ENCODE results near the gene SLC35F4. TPM values are rescaled to one million over a fixed set of nuclear protein-coding genes. Genes with fewer than 3 reads are reported as not detected.
A peak's percentile ranks its signal among the peaks of the same experiment; 100 is the strongest.

Gene SLC35F4
- total RNA-seq, 1 experiment from 2014 or later: not detected

DNA sequence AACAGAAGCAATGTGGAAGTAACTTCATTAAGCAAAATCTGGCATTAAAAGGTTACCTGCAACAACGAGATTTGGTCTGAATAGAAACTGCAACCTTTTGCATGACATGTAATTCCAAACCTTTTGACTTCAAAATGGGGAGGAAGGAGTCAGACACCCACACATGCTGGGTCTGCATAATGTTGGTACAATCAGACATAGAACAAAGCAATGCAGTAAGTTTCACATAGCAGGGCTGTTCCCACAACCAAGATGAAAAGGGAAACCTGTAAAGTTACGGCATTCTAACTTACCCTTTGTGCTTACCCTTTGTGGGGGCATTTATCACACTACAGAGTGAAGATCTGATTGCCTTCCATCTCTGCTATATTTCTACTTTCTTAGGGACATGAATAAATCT lies 10.1 kb upstream of the SLC35F4 start:
- Histone ChIP-seq H3K9me3 (ENCODE audit: low read depth, low read length, poor library complexity, severe bottlenecking) (peaks cover 6% of the 10 kb centered on the region), H3K4me3 (ENCODE audit: low read depth, low read length, poor library complexity, severe bottlenecking) (no peak overlapping the region), H3K36me3 (ENCODE audit: insufficient read depth, low read length, poor library complexity, severe bottlenecking) (no peaks in the 10 kb centered on the region), H3K27ac (ENCODE audit: low read depth, low read length, poor library complexity, severe bottlenecking) (no peak overlapping the region), H3K27me3 (replicated peaks; ENCODE audit: insufficient read depth, low read depth, low read length, poor library complexity) (no peaks in the 10 kb centered on the region), H3K4me1 (ENCODE audit: insufficient read depth, low read length, poor library complexity, severe bottlenecking) (peaks cover 32% of the 10 kb centered on the region)
- DNase-seq (ENCODE audit: low spot score): no peak
- CTCF ChIA-PET: no interaction called here
- no TSS peak for BruUV-seq (replicated peaks)
- TF ChIP-seq EZH2 (IDR thresholded peaks at IDR 0.05; ENCODE audit: borderline replicate concordance, low read depth, low read length, poor library complexity, severe bottlenecking): no peak
- TF ChIP-seq, protein P1, sequence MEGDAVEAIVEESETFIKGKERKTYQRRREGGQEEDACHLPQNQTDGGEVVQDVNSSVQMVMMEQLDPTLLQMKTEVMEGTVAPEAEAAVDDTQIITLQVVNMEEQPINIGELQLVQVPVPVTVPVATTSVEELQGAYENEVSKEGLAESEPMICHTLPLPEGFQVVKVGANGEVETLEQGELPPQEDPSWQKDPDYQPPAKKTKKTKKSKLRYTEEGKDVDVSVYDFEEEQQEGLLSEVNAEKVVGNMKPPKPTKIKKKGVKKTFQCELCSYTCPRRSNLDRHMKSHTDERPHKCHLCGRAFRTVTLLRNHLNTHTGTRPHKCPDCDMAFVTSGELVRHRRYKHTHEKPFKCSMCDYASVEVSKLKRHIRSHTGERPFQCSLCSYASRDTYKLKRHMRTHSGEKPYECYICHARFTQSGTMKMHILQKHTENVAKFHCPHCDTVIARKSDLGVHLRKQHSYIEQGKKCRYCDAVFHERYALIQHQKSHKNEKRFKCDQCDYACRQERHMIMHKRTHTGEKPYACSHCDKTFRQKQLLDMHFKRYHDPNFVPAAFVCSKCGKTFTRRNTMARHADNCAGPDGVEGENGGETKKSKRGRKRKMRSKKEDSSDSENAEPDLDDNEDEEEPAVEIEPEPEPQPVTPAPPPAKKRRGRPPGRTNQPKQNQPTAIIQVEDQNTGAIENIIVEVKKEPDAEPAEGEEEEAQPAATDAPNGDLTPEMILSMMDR (conservative IDR thresholded peaks at IDR 0.05; ENCODE audit: low read depth, low read length): no peak
- POLR2A ChIA-PET (ENCODE audit: low non-redundant PET): no interaction called here
- intact Hi-C loops (cut with micrococcal nuclease; ENCODE audit: unreplicated experiment): no loop called here

DNA sequence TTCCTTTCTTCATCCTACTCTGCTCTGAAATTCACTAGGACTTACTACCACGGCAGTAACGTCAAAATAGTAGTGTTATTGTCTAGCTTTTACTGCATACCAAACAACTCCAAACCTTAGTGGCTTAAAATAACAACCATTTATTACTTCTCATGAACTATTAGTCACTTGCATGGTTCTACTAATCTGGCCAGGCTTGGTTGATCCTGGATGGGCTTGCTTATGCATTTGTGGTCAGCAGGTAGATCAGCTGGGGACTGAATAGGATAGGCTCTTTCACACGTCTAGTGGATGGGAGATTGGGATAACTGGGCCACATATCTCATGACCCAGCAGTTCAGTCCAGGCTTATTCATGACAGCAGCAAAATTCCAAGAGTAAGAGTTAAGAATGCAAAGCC lies 9.4 kb upstream of the SLC35F4 start:
- no peak for TF ChIP-seq EZH2 (IDR thresholded peaks at IDR 0.05; ENCODE audit: borderline replicate concordance, low read depth, low read length, poor library complexity, severe bottlenecking)
- TF ChIP-seq, protein P1 (conservative IDR thresholded peaks at IDR 0.05; ENCODE audit: low read depth, low read length): no peak
- intact Hi-C loops (cut with micrococcal nuclease; ENCODE audit: unreplicated experiment): no loop called here
- no peak for DNase-seq (ENCODE audit: low spot score)
- H3K27ac ChIP-seq (ENCODE audit: low read depth, low read length, poor library complexity, severe bottlenecking): no peak overlapping the region
- H3K4me3 ChIP-seq (ENCODE audit: low read depth, low read length, poor library complexity, severe bottlenecking): no peak overlapping the region
- no peaks in the 10 kb centered on the region for H3K36me3 ChIP-seq (ENCODE audit: insufficient read depth, low read length, poor library complexity, severe bottlenecking)
- H3K9me3 ChIP-seq (ENCODE audit: low read depth, low read length, poor library complexity, severe bottlenecking): peaks cover 6% of the 10 kb centered on the region
- no peaks in the 10 kb centered on the region for H3K27me3 ChIP-seq (replicated peaks; ENCODE audit: insufficient read depth, low read depth, low read length, poor library complexity)
- ChIA-PET POLR2A (ENCODE audit: low non-redundant PET) (no interaction called here), CTCF (no interaction called here)
- peaks cover 29% of the 10 kb centered on the region for H3K4me1 ChIP-seq (ENCODE audit: insufficient read depth, low read length, poor library complexity, severe bottlenecking)
- no TSS peak for BruUV-seq (replicated peaks)

DNA sequence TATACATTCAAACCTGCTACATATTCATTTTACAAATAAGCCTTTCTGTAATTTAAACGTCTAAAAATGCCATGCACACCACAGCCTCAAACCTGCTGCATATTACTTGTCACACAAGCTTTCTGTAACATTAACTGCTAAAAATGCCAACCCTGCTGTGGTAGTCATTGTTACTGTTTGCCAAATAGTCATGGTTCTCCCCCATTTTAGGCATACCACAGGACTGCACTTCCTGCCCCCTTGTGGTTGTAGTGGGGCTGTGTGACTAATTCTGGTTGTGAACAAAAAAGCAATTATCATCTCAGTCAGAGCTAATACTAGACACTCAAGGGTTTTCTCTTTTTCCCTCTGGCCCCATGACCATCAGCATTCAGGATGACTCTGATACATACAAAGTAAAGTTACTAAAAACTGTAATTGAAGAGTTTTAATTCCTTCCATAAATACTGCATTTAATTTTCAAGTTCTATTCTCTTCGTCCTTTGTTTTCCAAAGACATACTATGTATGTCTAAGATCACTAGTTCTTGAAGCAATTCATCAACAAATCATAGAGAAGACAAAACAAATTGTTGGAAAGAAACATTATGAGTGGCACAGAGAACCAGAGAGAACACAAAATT lies 5.7 kb upstream of the SLC35F4 start:
- intact Hi-C loops (cut with micrococcal nuclease; ENCODE audit: unreplicated experiment): loop anchor here (2.0 to 5.0 kb wide), 3 partner anchors 201 to 384 kb away; no protein-coding TSS in a partner anchor
- DNase-seq (ENCODE audit: low spot score): peak; percentile 90
- H3K27ac ChIP-seq (ENCODE audit: low read depth, low read length, poor library complexity, severe bottlenecking): no peak overlapping the region
- H3K36me3 ChIP-seq (ENCODE audit: insufficient read depth, low read length, poor library complexity, severe bottlenecking): no peaks in the 10 kb centered on the region
- no peaks in the 10 kb centered on the region for H3K27me3 ChIP-seq (replicated peaks; ENCODE audit: insufficient read depth, low read depth, low read length, poor library complexity)
- BruUV-seq (replicated peaks): no TSS peak
- H3K4me3 ChIP-seq (ENCODE audit: low read depth, low read length, poor library complexity, severe bottlenecking): no peak overlapping the region
- ChIA-PET CTCF (interaction anchor here (1.1 to 1.3 kb wide), 2 partner anchors 179 to 384 kb away, joined by 3 to 10 read pairs; no protein-coding TSS in a partner anchor), POLR2A (ENCODE audit: low non-redundant PET) (no interaction called here)
- peaks cover 14% of the 10 kb centered on the region for H3K4me1 ChIP-seq (ENCODE audit: insufficient read depth, low read length, poor library complexity, severe bottlenecking)
- H3K9me3 ChIP-seq (ENCODE audit: low read depth, low read length, poor library complexity, severe bottlenecking): no peaks in the 10 kb centered on the region
- TF ChIP-seq, protein P1 (conservative IDR thresholded peaks at IDR 0.05; ENCODE audit: low read depth, low read length): peak; percentile 91
- no peak for TF ChIP-seq EZH2 (IDR thresholded peaks at IDR 0.05; ENCODE audit: borderline replicate concordance, low read depth, low read length, poor library complexity, severe bottlenecking)
